Raji (cell line): Measurements from ENCODE around the gene CD164L2.

ENCODE experiments used
- POLR2A ChIP-seq: IDR thresholded peaks from 2 replicates; pipeline ENCODE4 v1.6.1; 2011; ENCODE audit warnings: low read depth, low read length, control low read depth; ENCODE audit not compliant: insufficient read depth

Gene CD164L2

DNA sequence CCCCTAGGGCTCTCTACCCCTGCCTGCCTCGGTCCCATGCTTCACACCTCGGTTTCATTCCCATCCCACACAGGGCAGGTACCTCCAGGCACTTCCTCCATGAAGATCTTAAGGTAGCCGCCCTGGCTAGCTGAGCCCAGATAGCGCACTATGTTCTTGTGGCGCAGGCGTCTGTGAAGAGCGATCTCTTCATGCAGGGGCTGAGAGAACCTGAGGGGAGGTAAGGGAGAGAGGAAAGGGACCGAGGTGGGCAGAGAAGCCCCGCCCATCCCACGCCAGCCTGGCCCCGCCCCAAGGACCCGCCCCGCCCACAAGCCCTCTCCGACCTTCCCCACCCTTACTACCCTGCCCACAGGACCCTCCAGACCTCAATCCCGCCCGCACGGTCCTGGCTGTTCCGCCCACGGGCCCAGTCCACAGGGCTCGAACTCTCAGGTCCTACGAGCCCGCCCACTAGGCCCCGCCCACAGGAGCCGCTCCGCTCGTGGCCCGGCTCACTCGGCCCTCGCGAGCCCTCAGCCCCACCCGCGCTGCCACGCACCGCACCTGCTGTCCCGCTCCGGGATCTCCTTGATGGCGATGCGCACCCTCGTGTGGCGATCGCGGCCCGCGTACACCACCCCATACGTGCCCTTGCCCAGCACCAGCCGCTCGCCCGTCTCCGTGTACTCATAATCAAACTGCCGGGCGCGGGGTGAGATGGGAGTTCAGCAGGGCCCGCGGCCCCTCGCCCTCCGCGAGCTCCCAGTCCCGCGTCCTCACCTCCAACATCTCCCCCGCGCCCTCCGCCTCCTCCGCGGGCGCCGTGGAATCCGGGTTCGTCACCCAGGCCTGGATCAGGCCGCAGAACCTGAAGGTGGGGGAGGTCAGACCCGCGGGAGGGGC is 22.7 kb downstream of the CD164L2 start:
- no peak for TF ChIP-seq POLR2A

DNA sequence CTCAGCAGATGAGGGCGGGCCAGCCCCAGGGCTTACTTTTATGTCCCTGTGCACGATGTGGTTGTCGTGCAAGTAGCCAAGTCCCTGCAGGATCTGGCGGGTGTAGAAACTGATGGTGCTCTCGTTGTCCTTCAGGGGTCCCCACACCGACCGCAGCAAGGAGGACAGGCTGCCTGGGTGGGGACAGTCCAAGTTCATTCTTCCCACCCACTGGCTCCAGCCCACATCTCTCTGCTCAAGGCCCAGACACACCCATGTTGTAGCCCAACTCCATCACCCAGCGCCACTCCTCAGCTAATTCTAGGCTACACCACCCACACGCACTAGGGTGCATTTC is 23.3 kb downstream of the CD164L2 start:
- TF ChIP-seq POLR2A = no peak

DNA sequence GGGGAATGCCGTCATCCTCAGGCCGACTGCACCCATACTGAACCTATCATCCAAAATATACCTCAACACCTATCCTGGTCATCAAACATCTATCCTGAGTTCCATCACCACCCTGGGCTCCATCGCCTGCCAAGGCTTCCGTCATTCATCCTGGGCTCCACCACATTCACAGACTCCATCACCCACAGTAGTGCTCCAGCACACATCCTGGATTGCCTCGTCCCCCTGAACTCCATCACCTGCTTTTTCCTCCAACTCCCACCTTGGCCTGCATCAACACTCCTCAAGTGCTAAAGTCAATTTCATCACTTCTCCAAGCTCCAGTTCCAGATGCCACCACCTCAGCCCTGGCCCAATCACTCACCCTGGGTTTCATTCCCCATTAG is 24.2 kb downstream of the CD164L2 start:
- no peak for TF ChIP-seq POLR2A

DNA sequence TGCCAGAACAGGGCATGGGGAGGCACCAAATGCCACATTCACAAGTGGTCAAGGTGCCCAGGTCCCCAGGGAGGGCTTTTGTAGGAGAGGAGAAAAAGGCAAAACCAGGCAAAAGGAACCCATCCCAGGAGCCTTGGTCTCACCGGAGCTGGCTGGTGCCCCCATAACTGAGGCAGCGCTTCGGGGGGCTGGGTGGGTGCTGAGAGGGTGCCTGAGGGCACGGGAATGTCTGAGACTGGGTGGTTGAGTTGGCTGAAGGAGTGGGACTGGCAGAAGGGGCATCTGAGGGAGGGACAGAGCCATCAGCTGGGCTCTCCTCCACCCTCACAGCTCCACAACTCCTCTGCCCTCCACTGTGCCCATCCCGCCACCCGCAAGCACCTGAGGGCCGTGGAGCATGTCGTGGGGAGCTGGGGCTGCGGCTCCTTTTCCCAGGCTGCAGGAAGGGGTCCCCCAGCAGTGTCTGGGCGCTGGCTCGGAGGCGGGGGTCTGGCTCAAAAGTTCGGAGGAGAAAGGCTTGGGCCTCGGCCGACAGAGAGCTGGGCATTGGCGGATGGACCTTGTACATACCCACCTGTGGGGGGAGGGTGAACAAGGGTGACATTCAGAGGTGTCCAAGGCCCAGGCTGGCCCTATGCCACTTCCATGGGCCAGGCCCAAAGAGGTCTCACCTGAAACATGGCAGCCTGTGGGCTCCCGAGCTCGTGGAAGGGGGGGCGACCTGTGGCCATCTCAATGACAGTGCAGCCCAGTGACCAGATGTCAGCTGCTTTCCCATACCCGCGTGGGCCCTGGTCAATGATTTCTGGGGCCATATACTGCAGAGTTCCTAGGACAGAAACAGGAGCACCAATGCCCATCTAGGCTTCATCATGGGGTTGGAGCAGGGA is 24.9 kb downstream of the CD164L2 start:
- TF ChIP-seq POLR2A = no peak

DNA sequence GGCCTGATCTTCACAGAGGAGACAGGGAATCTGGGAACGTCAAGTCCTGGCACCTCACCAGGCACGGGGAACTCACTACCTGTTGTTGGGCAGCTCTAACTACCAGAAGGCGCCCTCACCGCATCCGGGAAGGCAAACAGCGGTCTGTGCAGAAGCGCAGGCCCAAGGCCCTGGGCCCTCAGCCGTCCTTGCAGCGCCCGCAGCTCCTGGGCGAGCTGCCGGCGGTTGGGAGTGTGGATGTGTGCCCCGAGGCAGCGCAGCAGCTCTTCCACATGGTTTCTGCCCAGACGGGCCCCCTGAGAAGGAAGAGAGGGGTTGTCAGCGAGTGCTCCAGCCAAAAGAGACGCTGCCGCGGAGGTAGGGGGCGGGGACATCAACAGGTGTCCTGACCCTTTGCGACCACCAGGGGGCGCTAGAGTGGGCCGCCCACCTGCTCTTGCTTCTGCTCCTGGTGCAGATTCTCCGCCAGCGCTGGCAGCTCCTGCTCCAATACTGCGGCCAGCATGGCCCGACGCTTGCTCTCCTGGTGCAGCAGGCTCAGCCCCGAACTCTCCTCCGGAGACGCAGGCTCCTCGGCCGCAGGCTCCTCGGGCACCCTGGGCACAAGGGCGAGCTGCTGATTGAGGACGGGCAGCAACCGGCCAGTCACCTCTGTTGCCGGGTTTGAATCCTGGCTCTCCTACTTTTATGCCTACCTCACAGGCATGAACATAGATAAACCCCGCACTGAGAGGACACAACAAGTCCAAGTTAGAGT is 25.7 kb downstream of the CD164L2 start:
- no peak for TF ChIP-seq POLR2A

DNA sequence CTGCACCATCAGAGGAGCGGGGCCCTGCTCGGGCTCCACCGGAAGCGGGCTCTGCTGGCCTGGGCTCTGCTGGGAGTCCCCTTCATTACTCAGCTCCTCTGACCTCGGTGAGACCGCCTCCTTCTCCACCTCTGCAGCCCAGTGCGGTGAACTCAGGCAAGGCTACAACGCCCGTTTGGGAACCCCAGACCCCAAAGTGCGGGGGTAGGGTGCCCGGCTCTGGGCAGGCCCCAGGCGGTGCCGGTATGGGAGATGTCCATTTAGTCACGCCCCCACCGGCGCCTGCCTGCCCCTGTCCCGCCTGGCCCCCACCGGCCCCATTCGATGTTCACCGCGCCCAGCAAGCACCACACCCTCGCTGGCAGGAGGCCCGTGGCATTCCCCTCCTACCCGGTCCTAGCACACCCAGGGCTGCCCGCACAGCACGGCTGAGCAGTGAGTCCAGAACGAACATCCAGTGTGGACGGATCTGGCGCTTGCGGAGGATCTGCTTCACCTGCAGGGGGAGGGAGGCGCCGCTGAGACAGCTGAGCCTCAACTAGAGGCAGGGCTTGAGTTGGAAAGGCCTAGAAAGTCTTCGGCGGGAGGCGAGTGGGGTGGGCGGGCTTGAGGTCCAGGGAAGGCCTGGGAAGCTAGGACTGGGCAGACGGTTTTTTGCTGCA is 26.4 kb downstream of the CD164L2 start:
- TF ChIP-seq POLR2A = no peak

DNA sequence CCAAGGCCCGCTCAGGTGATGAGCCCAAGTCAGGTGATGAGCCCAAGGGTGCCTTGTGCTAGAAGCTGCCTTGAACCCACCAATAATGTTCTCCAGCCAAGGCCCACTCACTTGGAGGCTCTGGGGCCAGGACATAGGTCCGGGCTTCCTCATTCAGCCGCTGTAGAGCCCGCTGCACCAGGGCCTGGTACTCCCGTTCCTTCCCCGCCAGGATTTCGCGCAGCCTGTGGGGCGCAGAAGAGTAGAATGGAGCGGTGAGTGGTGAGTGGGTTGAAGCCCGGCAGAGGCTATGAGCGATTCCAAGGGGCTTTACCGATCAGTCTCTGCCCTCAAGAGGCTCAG is 26.9 kb downstream of the CD164L2 start:
- TF ChIP-seq POLR2A = no peak

DNA sequence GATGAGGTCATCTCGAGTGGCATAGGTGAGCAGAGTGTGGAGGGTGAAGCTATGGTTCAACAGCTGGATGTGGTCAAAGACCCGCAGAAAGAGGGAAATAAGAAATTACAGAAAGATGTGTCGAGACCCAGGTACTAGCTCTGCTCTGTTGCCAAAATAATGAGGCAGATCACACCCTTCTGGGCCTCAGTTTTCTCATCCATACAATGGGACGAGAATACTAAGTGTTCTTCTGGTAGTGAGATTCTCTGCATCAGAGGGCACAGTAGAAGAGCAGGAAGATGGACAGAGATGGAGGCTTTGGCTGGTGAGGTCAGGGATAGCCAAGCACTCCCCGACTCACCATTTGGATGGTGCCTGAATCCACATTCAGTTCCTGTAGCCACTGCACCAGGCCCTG is 27.4 kb downstream of the CD164L2 start:
- no peak for TF ChIP-seq POLR2A

DNA sequence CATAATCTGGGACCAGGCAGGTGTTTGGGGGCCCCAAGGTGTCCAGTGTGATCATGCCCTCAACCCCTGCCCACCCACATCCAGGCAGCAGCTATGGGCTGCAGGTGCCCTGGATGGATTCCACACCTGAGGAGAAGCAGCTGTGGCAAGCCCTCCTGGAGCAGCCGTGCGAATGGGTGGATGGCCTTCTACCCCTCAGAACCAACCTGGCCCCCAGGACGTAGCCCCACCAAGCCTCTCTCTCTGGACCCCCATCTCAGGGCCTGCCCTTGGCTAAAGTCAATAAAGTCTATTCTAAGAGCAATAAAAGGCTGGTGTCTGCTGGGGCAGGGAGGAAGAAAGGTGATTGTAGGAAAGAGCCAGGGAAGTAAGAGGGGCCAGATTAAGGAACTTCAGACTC is 29.5 kb downstream of the CD164L2 start:
- no peak for TF ChIP-seq POLR2A

DNA sequence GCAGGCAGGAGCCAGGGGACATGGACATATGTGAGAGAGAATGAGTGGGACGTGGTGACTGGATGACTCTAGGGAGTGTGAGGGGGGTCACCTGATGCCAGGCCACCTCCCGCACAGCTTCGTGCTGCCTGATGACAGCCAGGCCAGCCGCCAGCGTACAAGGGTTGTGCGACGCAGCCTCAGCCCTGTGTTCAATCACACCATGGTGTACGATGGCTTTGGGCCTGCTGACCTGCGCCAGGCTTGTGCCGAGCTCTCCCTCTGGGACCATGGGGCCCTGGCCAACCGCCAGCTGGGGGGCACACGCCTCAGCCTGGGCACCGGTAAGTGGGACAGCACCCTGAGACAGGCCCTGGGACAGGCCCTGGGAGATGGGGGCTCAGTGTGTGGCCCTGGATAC is 30.0 kb downstream of the CD164L2 start:
- TF ChIP-seq POLR2A = no peak

DNA sequence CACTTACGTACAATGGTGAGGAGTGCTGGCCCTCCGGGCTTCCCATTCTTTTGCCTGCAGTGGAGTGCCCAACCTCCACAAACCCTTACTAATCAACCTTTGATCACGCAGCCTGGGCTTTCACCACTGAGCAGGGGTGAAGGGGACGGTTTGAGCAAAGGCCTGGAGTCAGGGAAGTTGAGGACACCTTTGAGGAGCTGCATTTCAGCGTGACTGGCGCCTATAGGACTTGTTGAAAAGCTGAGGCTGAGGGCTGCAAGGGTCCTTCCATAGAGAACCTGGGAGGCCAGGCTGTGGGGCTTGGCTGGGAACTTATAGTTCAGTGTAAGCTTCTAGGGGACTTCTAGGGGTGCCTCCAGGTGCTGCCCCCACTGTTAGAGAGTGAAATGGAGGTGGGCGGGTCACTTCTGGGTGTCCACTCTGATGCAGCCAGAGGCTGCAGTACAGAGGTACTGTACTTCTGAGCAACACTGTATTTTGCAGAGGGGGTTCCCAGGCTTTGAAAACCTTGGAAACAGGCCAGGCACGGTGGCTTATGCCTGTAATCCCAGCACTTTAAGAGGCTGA is 31.5 kb downstream of the CD164L2 start:
- TF ChIP-seq POLR2A = no peak

DNA sequence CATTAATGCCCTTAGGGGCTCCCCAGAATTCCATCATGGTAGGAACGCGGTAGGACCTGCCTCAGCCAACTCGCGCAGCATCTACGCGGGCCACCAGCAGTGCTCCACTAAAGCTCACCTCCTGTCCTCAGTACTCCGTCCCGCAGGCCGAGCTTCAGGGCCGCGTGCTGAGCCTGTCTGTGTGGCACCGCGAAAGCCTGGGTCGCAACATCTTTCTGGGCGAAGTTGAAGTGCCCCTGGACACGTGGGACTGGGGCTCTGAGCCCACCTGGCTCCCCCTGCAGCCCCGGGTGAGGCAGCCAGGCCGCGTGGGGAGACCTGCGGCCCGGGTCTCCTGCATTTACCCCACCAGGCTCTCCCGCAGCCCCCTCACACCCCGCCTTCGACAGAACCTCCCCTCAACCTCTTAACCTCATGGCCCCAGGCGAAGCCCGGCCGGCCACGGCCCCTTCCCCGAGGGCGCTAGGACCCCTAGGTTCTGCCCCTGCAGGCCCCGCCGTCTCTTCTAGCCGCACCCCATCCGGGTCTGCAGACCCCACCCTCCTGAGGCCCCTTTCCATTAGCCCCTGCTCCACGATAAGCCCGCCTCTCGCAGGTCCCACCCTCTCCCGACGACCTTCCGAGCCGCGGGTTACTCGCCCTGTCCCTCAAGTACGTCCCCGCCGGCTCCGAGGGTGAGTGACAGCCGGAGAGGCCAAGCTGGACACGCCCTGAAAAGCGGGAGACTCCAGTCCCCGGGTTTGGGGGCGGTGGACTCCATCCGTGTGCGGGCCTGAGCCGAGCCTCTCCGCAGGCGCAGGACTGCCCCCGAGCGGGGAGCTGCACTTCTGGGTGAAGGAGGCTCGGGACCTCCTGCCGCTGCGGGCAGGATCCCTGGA is 32.2 kb downstream of the CD164L2 start:
- TF ChIP-seq POLR2A = no peak

DNA sequence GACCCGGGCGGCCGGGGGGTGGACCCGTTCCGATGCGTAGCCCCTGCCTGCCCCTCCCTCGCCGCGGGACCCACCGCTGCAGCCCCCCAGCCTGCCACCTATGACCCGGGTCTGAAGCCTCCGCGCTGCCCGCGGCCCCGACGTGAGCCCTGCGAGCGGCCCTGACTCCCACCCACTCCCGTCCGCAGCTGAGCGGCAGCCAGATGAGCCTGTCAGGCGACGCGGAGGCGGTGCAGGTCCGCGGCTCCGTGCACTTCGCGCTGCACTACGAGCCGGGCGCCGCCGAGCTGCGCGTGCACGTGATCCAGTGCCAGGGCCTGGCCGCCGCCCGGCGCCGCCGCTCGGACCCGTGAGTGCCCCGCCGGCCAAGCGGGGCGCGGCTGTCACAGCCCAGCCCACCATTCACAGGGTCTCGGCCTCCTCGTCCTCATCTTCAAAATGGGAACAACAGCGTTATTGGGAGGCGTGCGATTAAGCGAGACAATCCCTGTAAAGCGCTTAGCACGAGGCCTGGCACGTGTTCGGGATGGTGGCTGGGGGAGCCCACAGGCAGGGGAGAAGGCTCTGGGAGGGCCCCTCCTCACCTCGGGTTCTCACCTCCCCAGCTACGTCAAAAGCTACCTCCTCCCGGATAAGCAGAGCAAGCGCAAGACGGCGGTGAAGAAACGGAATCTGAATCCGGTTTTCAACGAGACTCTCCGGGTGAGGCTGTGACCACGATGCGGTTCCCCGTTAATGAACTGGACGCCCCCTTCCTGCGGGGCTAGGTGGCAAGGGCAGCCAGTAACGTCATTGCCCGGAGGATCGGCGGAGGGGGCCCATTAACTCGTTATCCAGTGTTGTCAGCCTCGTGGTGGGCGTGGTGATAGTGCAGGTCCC is 33.1 kb downstream of the CD164L2 start:
- TF ChIP-seq POLR2A = no peak
